Right lobe of liver (tissue), 4 donors: ENCODE data around the gene SCUBE1.

ENCODE experiments used
- POLR2A ChIP-seq: fragments of 450-650 bp; IDR thresholded peaks from one replicate; pipeline ENCODE4 v1.6.1; 2017; ENCODE audit warnings: antibody characterized with exemption, mild to moderate bottlenecking
- TF ChIP-seq, protein P1 (sequence below), 4 donors: fragments of 200-600 bp in 3 of 4; fragments of 450-650 bp in 1 of 4; IDR thresholded peaks; one replicate each; pipeline versions ENCODE4 v1.5.1 to v1.8.0; 2016 to 2022; ENCODE audit warnings: antibody characterized with exemption in 4 of 4, mild to moderate bottlenecking in 2 of 4
- donor health status: DM: no; HTN: no; CAD: no.
- donor health status: DM: no; HTN: no; CAD: no.
- donor health status: DM: no; HTN: yes; CAD: no.

- TF ChIP-seq, protein P1, sequence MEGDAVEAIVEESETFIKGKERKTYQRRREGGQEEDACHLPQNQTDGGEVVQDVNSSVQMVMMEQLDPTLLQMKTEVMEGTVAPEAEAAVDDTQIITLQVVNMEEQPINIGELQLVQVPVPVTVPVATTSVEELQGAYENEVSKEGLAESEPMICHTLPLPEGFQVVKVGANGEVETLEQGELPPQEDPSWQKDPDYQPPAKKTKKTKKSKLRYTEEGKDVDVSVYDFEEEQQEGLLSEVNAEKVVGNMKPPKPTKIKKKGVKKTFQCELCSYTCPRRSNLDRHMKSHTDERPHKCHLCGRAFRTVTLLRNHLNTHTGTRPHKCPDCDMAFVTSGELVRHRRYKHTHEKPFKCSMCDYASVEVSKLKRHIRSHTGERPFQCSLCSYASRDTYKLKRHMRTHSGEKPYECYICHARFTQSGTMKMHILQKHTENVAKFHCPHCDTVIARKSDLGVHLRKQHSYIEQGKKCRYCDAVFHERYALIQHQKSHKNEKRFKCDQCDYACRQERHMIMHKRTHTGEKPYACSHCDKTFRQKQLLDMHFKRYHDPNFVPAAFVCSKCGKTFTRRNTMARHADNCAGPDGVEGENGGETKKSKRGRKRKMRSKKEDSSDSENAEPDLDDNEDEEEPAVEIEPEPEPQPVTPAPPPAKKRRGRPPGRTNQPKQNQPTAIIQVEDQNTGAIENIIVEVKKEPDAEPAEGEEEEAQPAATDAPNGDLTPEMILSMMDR (IDR thresholded peaks at IDR 0.05): no peak
- TF ChIP-seq POLR2A: no peak
Measured at GRCh38 chr22:43162412-43163150, 180.6 kb downstream of the SCUBE1 start.
